Tibial nerve (tissue), 4 donors: Measurements from ENCODE around the gene KDM2A. TPM values are rescaled to one million over a fixed set of nuclear protein-coding genes. Genes with fewer than 3 reads are reported as not detected.

Source experiments
- DNase-seq, 2 donors: peaks; one replicate each; pipeline ENCODE4 v3.0.0-alpha.2; 2019; ENCODE audit warnings: low spot score in 2 of 2
- H3K27ac ChIP-seq, 4 donors: fragments of 200-600 bp; sonication (generic) in 3 of 4; one replicate each; pipeline ENCODE4 v1.5.1; 2017 to 2019; ENCODE audit warnings: mild to moderate bottlenecking in 1 of 4
- H3K27me3 ChIP-seq, 2 donors: fragments of 200-600 bp; sonication (generic) in 1 of 2; one replicate each; pipeline versions ENCODE4 v1.5.1 to v1.6.0; 2017 to 2019
- H3K36me3 ChIP-seq, 3 donors: fragments of 200-600 bp; sonication (generic); one replicate each; pipeline ENCODE4 v1.5.1; 2018 to 2019
- H3K4me1 ChIP-seq, 4 donors: fragments of 200-600 bp; sonication (generic) in 3 of 4; one replicate each; pipeline ENCODE4 v1.5.1; 2017 to 2019
- H3K4me3 ChIP-seq, 4 donors: fragments of 200-600 bp; sonication (generic) in 3 of 4; one replicate each; pipeline ENCODE4 v1.5.1; 2017 to 2019; ENCODE audit warnings: mild to moderate bottlenecking in 1 of 4, moderate library complexity in 1 of 4
- H3K9me3 ChIP-seq, 4 donors: fragments of 200-600 bp; sonication (generic) in 3 of 4; one replicate each; pipeline ENCODE4 v1.5.1; 2017 to 2019
- CTCF ChIP-seq, 5 experiments: fragments of 200-600 bp in 3 of 5; fragments of 450-650 bp in 2 of 5; sonication (generic) in 3 of 5; IDR thresholded peaks; one replicate each; pipeline ENCODE4 v1.5.1; 2016 to 2019; ENCODE audit warnings: antibody characterized with exemption in 5 of 5, mild to moderate bottlenecking in 3 of 5, moderate library complexity in 2 of 5
- EP300 ChIP-seq, 2 donors: sonication (generic); formaldehyde crosslinking; IDR thresholded peaks; one replicate each; pipeline ENCODE4 v1.6.1; 2017; ENCODE audit warnings: antibody characterized with exemption in 2 of 2, mild to moderate bottlenecking in 1 of 2
- POLR2A ChIP-seq, 2 donors: fragments of 450-650 bp; IDR thresholded peaks; one replicate each; pipeline ENCODE4 v1.6.1; 2017; ENCODE audit warnings: antibody characterized with exemption in 2 of 2, mild to moderate bottlenecking in 2 of 2, moderate library complexity in 2 of 2
- WGBS, 2 donors: methylation state at CpG; one replicate each; pipeline ENCODE4 v1.1.5; 2018; 5-methylcytosine and 5-hydroxymethylcytosine counted together
- total RNA-seq, 4 donors: library from RNA; depleted of rRNA; stranded (reverse); fragments of >200 nt; gene quantifications; one replicate each; pipeline ENCODE4 v1.1.0, GENCODE V29; 2016

Gene KDM2A
- total RNA-seq, 4 donors from 2014 or later, result 40.9 to 106 (median 67.4) TPM

DNA sequence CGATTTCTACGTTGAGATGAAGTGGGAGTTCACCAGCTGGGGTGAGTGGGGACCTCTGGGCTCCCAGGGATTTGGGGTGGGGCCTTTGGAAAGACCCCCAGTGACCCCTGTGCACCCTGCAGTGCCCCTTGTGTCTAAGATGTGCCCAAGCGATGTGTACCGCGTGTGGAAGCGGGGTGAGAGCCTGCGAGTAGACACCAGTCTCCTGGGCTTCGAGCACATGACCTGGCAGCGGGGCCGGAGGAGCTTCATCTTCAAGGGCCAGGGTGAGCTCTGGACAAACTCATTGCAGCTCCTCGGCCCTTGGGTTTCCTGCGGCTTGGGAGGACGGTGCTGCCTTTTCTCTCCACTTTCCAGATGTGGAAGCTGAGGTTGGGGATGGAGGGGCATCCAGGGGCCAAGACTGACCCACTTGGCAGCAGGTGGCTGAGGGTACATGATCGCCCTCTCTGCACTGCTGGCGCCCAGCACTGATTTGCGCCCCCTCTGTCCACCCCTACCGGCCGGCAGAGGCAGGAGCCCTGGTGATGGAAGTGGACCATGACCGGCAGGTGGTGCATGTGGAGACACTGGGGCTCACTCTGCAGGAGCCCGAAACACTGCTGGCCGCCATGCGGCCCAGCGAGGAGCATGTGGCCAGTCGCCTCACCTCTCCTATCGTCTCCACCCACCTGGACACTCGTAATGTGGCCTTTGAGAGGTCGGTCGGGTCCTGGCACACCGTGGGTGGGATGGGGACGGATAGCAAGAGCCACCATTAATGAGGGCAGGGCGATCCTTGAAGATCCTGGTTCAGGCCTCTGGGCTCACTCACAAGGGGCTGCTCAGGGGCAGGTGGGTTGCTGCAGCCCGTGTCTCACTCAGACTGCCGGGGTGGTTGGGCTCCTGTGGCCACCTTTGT, 172.7 kb downstream of the KDM2A start:
- Histone ChIP-seq H3K27ac (peak overlapping the region in 1 of 4 donors; percentile 8), H3K4me1 (peaks cover 0 to 59% (median 27%) of the 10 kb centered on the region in 4 donors), H3K27me3 (no peaks in the 10 kb centered on the region), H3K36me3 (peaks cover 0 to 64% (median 10%) of the 10 kb centered on the region in 3 donors), H3K4me3 (no peak overlapping the region), H3K9me3 (peaks cover 0 to 19% (median 3%) of the 10 kb centered on the region in 4 donors)
- no peak for TF ChIP-seq EP300 (IDR thresholded peaks at IDR 0.05)
- no peak for TF ChIP-seq POLR2A (IDR thresholded peaks at IDR 0.05)
- no peak for TF ChIP-seq CTCF (IDR thresholded peaks at IDR 0.05)
- no peak for DNase-seq
- WGBS, 2 donors, result 88 to 90% methylated on average over 31 to 33 of the region's 33 CpGs

DNA sequence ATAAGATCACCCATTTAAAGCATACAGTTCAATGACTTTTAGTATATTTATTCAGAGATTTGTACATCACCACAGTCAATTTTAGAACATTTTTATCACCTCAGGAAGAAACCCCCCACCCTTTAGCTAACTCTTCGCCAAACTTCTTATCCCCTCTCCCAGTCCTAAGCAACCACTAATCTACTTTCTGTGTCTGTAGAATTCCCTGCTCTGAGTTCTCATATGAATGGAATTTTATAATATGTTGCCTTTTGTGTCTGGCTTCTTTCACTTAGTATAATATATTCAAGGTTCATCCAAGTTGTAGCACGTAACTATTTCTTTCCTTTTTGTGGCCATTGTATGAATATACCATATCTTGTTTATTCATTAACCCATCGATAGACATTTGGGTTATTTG, 173.6 kb downstream of the KDM2A start:
- Histone ChIP-seq H3K36me3 (peaks cover 0 to 68% (median 11%) of the 10 kb centered on the region in 3 donors), H3K4me1 (peaks cover 0 to 49% (median 19%) of the 10 kb centered on the region in 4 donors), H3K27ac (no peak overlapping the region), H3K9me3 (peaks cover 0 to 20% (median 3%) of the 10 kb centered on the region in 4 donors), H3K4me3 (no peak overlapping the region), H3K27me3 (no peaks in the 10 kb centered on the region)
- TF ChIP-seq CTCF (IDR thresholded peaks at IDR 0.05) (no peak), EP300 (IDR thresholded peaks at IDR 0.05) (no peak), POLR2A (IDR thresholded peaks at IDR 0.05) (no peak)
- no peak for DNase-seq
- 50 to 55% methylated on average over 3 of the region's 3 CpGs for WGBS, 2 donors

DNA sequence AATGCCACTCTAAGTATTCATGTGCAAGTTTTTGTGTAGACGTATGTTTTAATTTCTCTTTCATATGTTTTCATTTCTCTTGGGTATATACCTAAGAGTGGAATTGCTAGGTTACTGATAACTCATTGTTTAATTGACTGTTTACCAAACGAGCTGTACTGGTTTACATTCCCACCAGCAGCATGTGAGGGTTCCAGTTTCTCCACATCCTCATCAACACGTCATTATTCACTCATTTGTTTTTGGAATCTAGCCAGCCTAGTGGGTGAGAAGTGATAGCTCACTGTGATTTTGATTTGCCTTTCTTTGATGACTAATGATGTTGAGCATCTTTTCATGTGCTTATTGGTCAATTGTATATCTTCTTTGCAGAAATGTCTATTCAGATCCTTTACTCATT, 174.0 kb downstream of the KDM2A start:
- no peak for DNase-seq
- peaks cover 0 to 70% (median 11%) of the 10 kb centered on the region in 3 donors for H3K36me3 ChIP-seq
- H3K27ac ChIP-seq, result no peak overlapping the region
- no peaks in the 10 kb centered on the region for H3K27me3 ChIP-seq
- peaks cover 0 to 45% (median 15%) of the 10 kb centered on the region in 4 donors for H3K4me1 ChIP-seq
- 30 to 31% methylated on average over 3 of the region's 3 CpGs for WGBS, 2 donors
- H3K4me3 ChIP-seq, result no peak overlapping the region
- peaks cover 0 to 20% (median 3%) of the 10 kb centered on the region in 4 donors for H3K9me3 ChIP-seq
- TF ChIP-seq EP300 (IDR thresholded peaks at IDR 0.05) (no peak), CTCF (IDR thresholded peaks at IDR 0.05) (no peak), POLR2A (IDR thresholded peaks at IDR 0.05) (no peak)

DNA sequence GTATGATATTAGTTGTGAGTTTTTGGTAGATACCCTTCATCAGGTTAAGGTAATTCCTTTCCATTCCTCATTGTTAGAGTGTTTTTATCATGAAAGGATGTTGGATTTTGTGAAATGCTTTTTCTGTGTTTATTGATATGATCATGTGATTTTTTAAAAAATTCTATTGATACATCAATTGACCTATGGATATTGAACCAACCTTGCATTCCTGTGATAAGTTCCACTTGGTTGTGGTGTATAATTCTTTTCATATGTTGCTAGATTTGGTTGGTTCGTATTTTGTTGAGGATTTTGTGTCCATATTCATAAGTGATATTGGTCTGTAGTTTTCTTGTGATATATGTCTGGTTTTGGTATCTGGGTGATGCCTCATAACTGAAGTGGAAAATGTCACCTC, 176.8 kb downstream of the KDM2A start:
- TF ChIP-seq EP300 (IDR thresholded peaks at IDR 0.05) (no peak), CTCF (IDR thresholded peaks at IDR 0.05) (no peak), POLR2A (IDR thresholded peaks at IDR 0.05) (no peak)
- DNase-seq, result no peak
- Histone ChIP-seq H3K27ac (no peak overlapping the region), H3K4me1 (peaks cover 0 to 30% (median 2%) of the 10 kb centered on the region in 4 donors), H3K4me3 (no peak overlapping the region), H3K36me3 (peaks cover 0 to 89% (median 19%) of the 10 kb centered on the region in 3 donors), H3K9me3 (peaks cover 0 to 20% (median 3%) of the 10 kb centered on the region in 4 donors), H3K27me3 (no peaks in the 10 kb centered on the region)
- WGBS, 2 donors, result 96% methylated on average over 1 of the region's 1 CpG

- DNase-seq, result no peak
- Histone ChIP-seq H3K36me3 (peaks cover 0 to 79% (median 19%) of the 10 kb centered on the region in 3 donors), H3K9me3 (peaks cover 0 to 20% (median 3%) of the 10 kb centered on the region in 4 donors), H3K27me3 (no peaks in the 10 kb centered on the region), H3K27ac (no peak overlapping the region), H3K4me1 (peaks cover 0 to 21% (median 12%) of the 10 kb centered on the region in 4 donors), H3K4me3 (no peak overlapping the region)
- 90 to 91% methylated on average over 7 of the region's 7 CpGs for WGBS, 2 donors
- TF ChIP-seq EP300 (IDR thresholded peaks at IDR 0.05), result no peak
- TF ChIP-seq CTCF (IDR thresholded peaks at IDR 0.05), result no peak
- TF ChIP-seq POLR2A (IDR thresholded peaks at IDR 0.05), result no peak
Measured at GRCh38 chr11:67298786-67299185, 179.7 kb downstream of the KDM2A start.
